ENCODE measurements around the gene TMCO4.
"Not testable (repeated sequence)": the region's sequence is repeated elsewhere in the genome, so short reads cannot be mapped to it uniquely, and the experiment has no call there.

Gene TMCO4

DNA sequence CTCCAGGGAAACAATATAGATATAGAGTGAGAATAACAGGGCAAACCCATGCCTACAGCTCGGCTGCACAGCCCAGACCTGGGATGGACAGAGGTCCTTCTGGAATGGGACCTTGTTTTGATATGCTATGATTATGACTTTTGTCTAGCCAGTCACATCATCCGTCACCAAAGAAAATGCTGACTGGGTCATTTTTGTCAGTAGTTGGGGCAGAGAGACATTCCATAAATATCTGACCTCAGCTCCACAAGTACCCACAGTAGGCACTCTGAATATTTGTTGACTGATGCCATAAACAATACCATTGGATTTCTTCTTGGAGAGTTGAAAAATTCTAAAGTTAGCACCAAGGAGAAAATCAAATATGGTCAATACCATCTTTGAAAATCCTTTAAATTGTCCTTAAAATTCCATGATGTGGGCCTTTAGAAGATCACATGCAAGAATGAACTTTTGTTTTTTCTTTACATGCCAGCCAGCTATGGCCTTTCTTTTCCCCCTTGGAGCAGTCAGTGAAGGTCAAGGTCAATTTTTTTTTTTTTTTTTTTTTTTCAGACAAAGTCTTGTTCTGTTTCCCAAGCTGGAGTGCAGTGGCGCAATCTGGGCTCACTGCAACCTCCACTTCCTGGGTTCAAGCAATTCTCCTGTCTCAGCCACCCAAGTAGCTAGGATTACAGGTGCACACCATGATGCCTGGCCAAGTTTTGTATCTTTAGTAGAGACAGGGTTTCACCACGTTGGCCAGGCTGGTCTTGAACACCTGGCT, 7.3 kb downstream of the TMCO4 start:
- TF ChIP-seq, protein P1, sequence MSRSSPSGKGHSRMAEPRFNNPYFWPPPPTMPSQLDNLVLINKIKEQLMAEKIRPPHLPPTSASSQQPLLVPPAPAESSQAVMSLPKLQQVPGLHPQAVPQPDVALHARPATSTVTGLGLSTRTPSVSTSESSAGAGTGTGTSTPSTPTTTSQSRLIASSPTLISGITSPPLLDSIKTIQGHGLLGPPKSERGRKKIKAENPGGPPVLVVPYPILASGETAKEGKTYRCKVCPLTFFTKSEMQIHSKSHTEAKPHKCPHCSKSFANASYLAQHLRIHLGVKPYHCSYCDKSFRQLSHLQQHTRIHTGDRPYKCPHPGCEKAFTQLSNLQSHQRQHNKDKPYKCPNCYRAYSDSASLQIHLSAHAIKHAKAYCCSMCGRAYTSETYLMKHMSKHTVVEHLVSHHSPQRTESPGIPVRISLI (tag by site-specific recombination; IDR thresholded peaks at IDR 0.05) = peak; percentile 49; the same call in 1 of the 2 replicates
- no peak for TF ChIP-seq ZNF221 (tag by site-specific recombination; IDR thresholded peaks at IDR 0.05; ENCODE audit: borderline replicate concordance)
- no peaks in the 10 kb centered on the region for H3K4me1 ChIP-seq (ENCODE audit: control insufficient read depth, insufficient read depth, low read length)
- H3K36me3 ChIP-seq (ENCODE audit: control insufficient read depth in 2 of 2, insufficient read depth in 1 of 2, low read length in 2 of 2) = no peaks in the 10 kb centered on the region
- H3K27ac ChIP-seq (ENCODE audit: extremely low read depth, low read depth, low read length) = no peak overlapping the region
- CTCF ChIA-PET = interaction anchor here (0.5 kb wide), 1 partner anchor 11 kb away, joined by 4 read pairs; no protein-coding TSS in a partner anchor
- no peaks in the 10 kb centered on the region for H3K9me3 ChIP-seq (ENCODE audit: control insufficient read depth, insufficient read depth, low read depth, low read length)
- POLR2A ChIA-PET = interaction anchor here (0.6 kb wide), 1 partner anchor 90 kb away, joined by 3 read pairs; the partner anchor contains the start of gene OTUD3
- H3K4me3 ChIP-seq (ENCODE audit: low read depth, low read length) = no peak overlapping the region

- TF ChIP-seq PRDM10 (tag by site-specific recombination; IDR thresholded peaks at IDR 0.05) = peak; percentile 67
- H3K4me3 ChIP-seq (ENCODE audit: low read depth, low read length); H3K27ac ChIP-seq (ENCODE audit: extremely low read depth, low read depth, low read length); POLR2A ChIA-PET; H3K4me1 ChIP-seq (ENCODE audit: control insufficient read depth, insufficient read depth, low read length); H3K36me3 ChIP-seq (ENCODE audit: control insufficient read depth in 2 of 2, insufficient read depth in 1 of 2, low read length in 2 of 2); H3K9me3 ChIP-seq (ENCODE audit: control insufficient read depth, insufficient read depth, low read depth, low read length): not testable (repeated sequence)
- CTCF ChIA-PET = interaction anchor here (1.2 to 1.7 kb wide), 2 partner anchors 25 to 29 kb away, joined by 3 to 4 read pairs; no protein-coding TSS in a partner anchor
These were observed 9.4 kb downstream of the TMCO4 start for GRCh38 chr1:19790061-19790975.

DNA sequence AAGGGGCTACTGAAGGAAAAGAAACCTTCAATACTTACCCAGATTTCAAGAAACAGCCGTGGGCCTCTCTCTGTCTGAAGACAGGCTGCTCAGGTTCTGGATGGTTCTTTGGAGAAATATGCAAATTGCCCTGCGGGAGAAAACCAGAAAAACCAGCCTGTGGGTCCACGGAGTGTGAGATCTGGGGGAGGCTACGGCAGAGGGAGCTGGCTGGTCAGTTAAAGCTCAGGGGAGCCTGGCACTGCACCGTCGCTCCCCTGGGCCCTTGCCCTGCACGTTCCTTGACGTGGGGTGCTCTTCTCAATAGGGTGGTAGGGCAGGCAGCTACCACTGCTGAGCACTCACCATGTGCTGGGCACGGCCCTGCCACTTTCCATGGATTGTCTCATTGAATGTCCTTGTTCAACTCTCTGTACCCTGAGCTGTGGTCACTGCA, 12.7 kb downstream of the TMCO4 start:
- H3K4me3 ChIP-seq (ENCODE audit: low read depth, low read length) = no peak overlapping the region
- POLR2A ChIA-PET = no interaction called here
- TF ChIP-seq ZNF513 (tag by site-specific recombination; IDR thresholded peaks at IDR 0.05) = no peak
- TF ChIP-seq ZNF580 (tag by site-specific recombination; IDR thresholded peaks at IDR 0.05) = no peak
- TF ChIP-seq ZNF10 (tag by site-specific recombination; IDR thresholded peaks at IDR 0.05) = no peak
- no peak for TF ChIP-seq HIC1 (tag by site-specific recombination; IDR thresholded peaks at IDR 0.05)
- no peak for TF ChIP-seq ZSCAN23 (tag by site-specific recombination; IDR thresholded peaks at IDR 0.05)
- TF ChIP-seq ZSCAN16 (tag by site-specific recombination; IDR thresholded peaks at IDR 0.05) = no peak
- TF ChIP-seq, protein P2, sequence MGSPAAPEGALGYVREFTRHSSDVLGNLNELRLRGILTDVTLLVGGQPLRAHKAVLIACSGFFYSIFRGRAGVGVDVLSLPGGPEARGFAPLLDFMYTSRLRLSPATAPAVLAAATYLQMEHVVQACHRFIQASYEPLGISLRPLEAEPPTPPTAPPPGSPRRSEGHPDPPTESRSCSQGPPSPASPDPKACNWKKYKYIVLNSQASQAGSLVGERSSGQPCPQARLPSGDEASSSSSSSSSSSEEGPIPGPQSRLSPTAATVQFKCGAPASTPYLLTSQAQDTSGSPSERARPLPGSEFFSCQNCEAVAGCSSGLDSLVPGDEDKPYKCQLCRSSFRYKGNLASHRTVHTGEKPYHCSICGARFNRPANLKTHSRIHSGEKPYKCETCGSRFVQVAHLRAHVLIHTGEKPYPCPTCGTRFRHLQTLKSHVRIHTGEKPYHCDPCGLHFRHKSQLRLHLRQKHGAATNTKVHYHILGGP (tag by site-specific recombination; IDR thresholded peaks at IDR 0.05) = no peak
- TF ChIP-seq ZNF24 (tag by site-specific recombination; IDR thresholded peaks at IDR 0.05) = no peak
- TF ChIP-seq GFI1B (tag by site-specific recombination; IDR thresholded peaks at IDR 0.05) = no peak
- TF ChIP-seq ZNF670 (tag by site-specific recombination; IDR thresholded peaks at IDR 0.05; ENCODE audit: low read depth) = no peak
- TF ChIP-seq ZNF514 (tag by site-specific recombination; IDR thresholded peaks at IDR 0.05) = no peak
- TF ChIP-seq ZNF639 (tag by site-specific recombination; IDR thresholded peaks at IDR 0.05) = no peak

More for the DNA sequence above, 12.7 kb downstream of the TMCO4 start:
- CTCF ChIA-PET = interaction anchor here (1.1 kb wide), 1 partner anchor 25 kb away, joined by 5 read pairs; no protein-coding TSS in a partner anchor
- H3K27ac ChIP-seq (ENCODE audit: extremely low read depth, low read depth, low read length) = no peak overlapping the region
- H3K9me3 ChIP-seq (ENCODE audit: control insufficient read depth, insufficient read depth, low read depth, low read length) = no peaks in the 10 kb centered on the region
- H3K4me1 ChIP-seq (ENCODE audit: control insufficient read depth, insufficient read depth, low read length) = no peaks in the 10 kb centered on the region
- no peaks in the 10 kb centered on the region; a peak in 1 of 3 replicates for H3K36me3 ChIP-seq (ENCODE audit: control insufficient read depth in 2 of 2, insufficient read depth in 1 of 2, low read length in 2 of 2)
